NCI-H2196 treated with DMSO at 0.1 percent for 48 hours (cell line): ENCODE measurements around the gene IDH1.
"Not testable (repeated sequence)": the region's sequence is repeated elsewhere in the genome, so short reads cannot be mapped to it uniquely, and the experiment has no call there.

ENCODE experiments used
- DNase-seq: peaks from one replicate; lab custom pipeline; 2025; ENCODE audit not compliant: unreplicated experiment; lab: John Stamatoyannopoulos, UW

IDH1 gene

DNA sequence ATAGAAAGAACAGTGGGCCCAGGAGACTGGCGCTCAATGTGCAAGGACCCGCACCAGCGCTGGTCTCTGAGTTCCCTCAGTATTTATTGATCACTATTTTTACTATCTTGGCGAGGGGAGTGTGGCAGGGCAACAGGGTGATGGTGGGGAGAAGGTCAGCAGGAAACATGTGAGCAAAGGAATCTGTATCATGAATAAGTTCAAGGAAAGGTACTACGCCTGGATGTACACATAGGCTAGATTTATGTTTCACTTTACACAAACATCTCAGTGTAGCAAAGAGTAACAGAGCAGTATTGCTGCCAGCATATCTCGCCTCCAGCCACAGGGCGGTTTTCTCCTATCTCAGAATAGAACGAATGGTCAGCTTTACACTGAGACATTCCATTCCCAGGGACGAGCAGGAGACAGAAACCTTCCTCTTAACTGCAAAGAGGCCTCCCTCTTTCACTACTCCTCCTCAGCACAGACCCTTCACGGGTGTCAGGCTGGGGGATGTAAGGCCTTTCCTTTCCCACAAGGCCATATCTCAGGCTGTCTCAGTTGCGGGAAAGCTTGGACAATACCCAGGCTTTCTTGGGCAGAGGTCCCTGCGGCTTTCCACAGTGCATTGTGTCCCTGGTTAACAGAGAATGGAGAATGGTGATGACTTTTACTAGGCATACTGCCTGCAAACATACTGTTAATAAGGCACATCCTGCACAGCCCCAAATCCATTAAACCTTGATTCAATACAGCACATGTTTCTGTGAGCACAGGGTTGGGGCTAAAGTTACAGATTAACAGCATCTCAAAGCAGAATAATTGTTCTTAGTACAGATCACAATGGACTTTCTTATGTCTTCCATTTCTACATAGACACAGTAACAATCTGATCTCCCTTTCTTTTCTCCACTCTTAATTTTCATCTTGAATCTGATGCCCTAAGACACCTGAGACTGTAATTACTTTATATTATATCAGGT is 2.3 kb upstream of the IDH1 start:
- DNase-seq: not testable (repeated sequence)

GRCh38 chr2:208256192-208256782 is 1.4 kb upstream of the IDH1 start:
- DNase-seq: no peak

- DNase-seq: no peak
Observed at GRCh38 chr2:208255557-208256106, 761 bp upstream of the IDH1 start.

GRCh38 chr2:208254118-208254870 is 577 bp downstream of the IDH1 start:
- peak; percentile 61 for DNase-seq

DNA sequence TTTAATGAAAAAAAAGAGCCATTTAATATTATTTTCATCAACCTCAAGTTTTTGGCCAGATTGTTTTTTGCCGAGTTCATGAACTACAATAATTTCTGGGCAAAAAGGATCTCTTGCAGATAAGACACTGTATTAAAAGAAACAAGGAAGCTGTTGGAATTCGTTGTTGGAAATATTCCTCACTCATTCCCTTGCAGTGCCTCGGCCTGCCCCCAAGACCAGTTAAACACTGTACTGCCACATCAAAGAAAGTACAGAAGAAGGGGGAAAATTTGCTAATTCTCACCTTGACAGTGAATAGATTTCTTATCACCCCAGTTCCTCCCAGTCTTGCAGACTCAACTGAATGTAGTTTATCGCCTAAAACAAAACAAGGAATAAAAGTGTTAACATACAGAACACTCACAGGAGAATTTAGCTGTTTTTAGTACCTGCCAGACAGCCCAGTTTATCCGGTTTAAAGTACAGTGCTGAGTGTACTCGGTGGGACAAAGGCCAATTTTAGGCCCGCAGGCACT is 1.2 kb downstream of the IDH1 start:
- no peak for DNase-seq

DNA sequence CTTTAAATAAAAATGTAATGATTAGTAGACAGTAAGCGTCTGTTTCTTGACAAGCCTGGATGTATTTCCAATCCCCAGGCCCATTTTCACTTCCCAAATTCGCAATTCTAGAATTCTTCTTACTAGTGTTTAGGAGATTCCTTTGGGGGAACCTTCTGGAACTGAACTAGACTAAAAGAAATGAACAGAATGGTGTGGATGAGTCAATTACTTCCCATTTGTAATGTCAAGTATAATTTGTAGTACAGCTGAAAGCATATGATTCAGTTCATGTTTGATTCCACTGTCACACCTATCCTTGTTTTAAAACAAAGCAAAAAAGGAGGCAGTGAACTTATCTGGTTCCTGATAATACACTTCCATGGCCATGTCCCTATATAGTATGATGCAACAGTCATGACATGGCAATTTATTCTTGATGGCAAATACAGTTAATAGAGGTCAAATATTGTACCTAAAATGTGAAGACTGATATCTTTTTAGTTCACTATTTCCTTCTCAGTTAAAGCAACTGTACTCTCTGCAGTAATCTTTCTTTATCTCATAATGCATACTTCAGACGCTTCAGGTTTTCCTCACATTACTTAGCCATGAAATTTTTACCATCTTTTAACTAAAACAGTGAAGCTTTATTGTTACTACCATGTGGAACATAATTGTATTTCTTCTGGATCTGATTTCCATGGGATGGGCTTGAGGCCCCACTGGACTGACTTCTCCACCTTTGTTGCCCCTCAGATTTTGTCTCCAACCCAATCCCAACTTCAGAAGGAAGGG is 2.0 kb downstream of the IDH1 start:
- no peak for DNase-seq

DNA sequence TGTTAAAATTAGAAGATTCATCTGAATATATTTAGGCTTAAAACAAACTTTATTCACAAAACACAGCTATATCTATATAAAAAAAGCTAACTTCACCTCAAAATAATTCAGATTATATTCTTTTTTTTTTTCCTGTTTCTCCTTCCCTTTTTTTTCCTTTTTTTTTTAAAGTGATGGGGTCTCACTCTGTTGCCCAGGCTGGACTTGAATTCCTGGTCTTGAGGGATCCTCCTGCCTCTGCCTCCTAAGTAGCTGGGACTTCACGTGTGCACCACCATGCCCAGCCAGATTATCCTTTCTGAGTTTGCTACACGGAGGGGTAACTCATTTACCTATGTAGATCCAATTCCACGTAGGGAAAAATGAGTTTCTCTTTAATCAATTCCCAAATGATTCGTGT is 3.8 kb downstream of the IDH1 start:
- DNase-seq: no peak

- no peak for DNase-seq
Observed at GRCh38 chr2:208250388-208250787, 4.5 kb downstream of the IDH1 start.

GRCh38 chr2:208249296-208249695 is 5.6 kb downstream of the IDH1 start:
- no peak for DNase-seq

- DNase-seq: no peak
Observed at GRCh38 chr2:208248601-208249000, 6.3 kb downstream of the IDH1 start.

GRCh38 chr2:208245746-208246145 is 9.1 kb downstream of the IDH1 start:
- DNase-seq: no peak

DNA sequence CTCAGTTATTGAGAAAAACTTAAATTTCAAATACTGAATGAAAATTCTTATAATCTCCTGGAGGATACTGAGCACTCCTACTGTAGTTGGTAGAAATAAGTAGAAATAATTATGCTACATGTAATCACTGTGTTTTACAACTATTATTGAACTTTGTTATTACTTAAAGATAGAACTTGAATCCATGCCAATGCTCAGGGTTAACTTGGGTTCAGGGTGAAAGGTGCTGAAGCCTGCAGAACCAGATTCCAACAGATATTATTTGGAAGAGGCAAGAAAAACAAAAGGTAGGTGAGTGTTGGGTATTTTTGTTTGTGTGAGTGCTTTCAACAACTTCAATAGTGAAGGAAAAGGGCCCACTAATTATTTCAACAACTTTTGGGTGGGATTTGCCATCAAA is 10.4 kb downstream of the IDH1 start:
- DNase-seq: no peak

GRCh38 chr2:208240619-208241209 is 14.2 kb downstream of the IDH1 start:
- DNase-seq: no peak

DNA sequence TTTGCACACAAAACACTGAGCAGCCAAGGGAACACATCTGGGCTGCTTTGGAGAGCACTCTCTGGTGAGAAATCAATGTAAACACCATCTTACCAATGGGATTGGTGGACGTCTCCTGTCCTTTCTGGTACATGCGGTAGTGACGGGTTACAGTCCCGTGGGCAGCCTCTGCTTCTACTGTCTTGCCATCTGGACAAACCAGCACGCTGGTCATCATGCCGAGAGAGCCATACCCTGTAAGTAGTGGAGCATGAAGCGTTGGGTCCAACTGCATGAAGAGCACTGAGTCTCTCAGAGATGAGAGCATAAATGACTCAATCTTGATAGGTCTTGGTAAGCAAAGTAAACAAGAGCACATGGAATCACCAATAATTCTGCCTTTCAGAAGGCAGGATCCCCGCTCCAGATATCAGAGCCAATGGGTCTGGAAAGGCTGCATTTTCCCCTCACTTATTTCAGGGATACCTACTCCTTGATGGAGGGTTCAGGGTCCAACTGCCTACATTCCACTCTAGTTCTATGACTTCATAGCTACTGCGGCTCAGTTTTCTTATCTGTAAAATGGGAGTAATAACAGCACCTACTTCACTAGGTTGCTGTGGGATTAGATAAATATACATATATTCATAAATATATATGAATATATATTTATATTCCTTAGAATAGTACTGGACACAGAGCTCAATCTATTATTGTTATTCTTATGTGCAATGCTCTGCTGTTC is 14.9 kb downstream of the IDH1 start:
- no peak for DNase-seq

GRCh38 chr2:208235860-208236259 is 19.0 kb downstream of the IDH1 start:
- DNase-seq: no peak

- DNase-seq: no peak
Observed at GRCh38 chr2:208234786-208235185, 20.1 kb downstream of the IDH1 start.

DNA sequence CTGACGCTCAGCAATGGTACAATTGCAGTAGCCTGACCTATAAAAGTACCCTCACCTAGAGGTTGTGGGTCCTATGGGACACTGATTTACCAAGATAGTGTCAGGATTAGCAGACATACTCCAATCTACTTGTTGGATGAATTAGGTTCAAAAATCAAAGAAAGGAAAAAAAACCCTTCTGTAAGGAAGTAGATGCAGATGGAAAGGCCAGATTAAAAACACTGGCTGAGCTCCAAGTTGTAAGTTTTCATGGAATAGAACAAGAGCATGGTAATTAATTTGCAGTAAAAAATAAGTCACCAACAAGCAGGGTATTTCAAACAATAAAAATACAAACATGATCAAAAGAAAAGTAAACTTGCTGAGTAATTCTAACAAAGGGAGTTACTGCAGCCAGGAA is 26.4 kb downstream of the IDH1 start:
- no peak for DNase-seq

GRCh38 chr2:208227581-208228232 is 27.2 kb downstream of the IDH1 start:
- no peak for DNase-seq

DNA sequence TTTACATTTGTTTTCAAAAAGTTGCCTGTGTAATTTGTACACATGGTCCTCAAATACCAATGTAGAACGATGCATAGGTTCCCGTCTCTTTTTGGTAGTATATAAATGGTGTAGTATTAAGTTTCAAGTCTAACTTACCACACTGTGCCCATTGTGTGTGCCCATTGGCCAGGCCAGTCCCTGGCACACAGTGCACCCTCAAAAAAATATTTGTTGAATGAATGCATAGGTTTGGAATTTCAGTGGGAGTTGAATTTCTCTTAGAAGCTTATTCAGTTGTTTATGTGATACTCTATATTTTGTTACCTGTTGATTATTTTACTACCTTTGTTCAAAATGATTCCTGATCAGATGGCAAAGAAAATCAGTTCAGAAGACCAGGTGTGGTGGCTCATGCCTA is 30.1 kb downstream of the IDH1 start:
- no peak for DNase-seq
